MM.1S (cell line): Measurements from ENCODE around the gene FAM83E.

Experiments used
- DNase-seq: peaks from one replicate; pipeline ENCODE4 v3.0.0-alpha.2; 2015
- H2AFZ ChIP-seq: fragments of 300-600 bp; sonication (generic); 2 replicates; pipeline ENCODE4 v1.6.0; 2016; ENCODE audit warnings: antibody characterized with exemption, low read length
- H3F3A ChIP-seq: fragments of 300-600 bp; sonication (generic); 2 replicates; pipeline ENCODE4 v1.6.1; 2016; ENCODE audit warnings: mild to moderate bottlenecking, antibody characterized with exemption, low read length, moderate library complexity, mixed read lengths; ENCODE audit not compliant: insufficient read depth
- H3K27ac ChIP-seq: fragments of 300-600 bp; sonication (generic); 2 replicates; pipeline ENCODE4 v1.5.1; 2016; ENCODE audit warnings: mild to moderate bottlenecking, low read length
- H3K27me3 ChIP-seq: fragments of 300-600 bp; sonication (generic); replicated peaks from 2 replicates; pipeline ENCODE4 v1.6.0; 2016; ENCODE audit warnings: low read length; ENCODE audit not compliant: insufficient read depth
- H3K36me3 ChIP-seq: fragments of 300-600 bp; sonication (generic); replicated peaks from 2 replicates; pipeline ENCODE4 v1.6.1; 2016; ENCODE audit warnings: mild to moderate bottlenecking, low read length, mixed read lengths; ENCODE audit not compliant: insufficient read depth
- H3K4me1 ChIP-seq: fragments of 300-600 bp; sonication (generic); 2 replicates; pipeline ENCODE4 v1.6.1; 2016; ENCODE audit warnings: low read length, mixed read lengths
- H3K4me2 ChIP-seq: fragments of 300-600 bp; sonication (generic); 2 replicates; pipeline ENCODE4 v1.6.0; 2016; ENCODE audit warnings: low read depth, low read length
- H3K4me3 ChIP-seq: fragments of 300-600 bp; sonication (generic); 2 replicates; pipeline ENCODE4 v1.5.1; 2016; ENCODE audit warnings: low read length, mixed read lengths
- H3K79me2 ChIP-seq: fragments of 300-600 bp; sonication (generic); 2 replicates; pipeline ENCODE4 v1.6.1; 2016; ENCODE audit warnings: mixed run types, low read length, mixed read lengths
- H3K9ac ChIP-seq: fragments of 300-600 bp; sonication (generic); 2 replicates; pipeline ENCODE4 v1.6.1; 2016; ENCODE audit warnings: low read length, mixed read lengths
- H3K9me2 ChIP-seq: fragments of 300-600 bp; sonication (generic); replicated peaks from 2 replicates; pipeline ENCODE4 v1.6.1; 2016; ENCODE audit warnings: mild to moderate bottlenecking, low read length, mixed read lengths; ENCODE audit not compliant: insufficient read depth
- H3K9me3 ChIP-seq: fragments of 300-600 bp; sonication (generic); replicated peaks from 2 replicates; pipeline ENCODE4 v1.6.1; 2016; ENCODE audit warnings: mild to moderate bottlenecking, low read length, mixed read lengths; ENCODE audit not compliant: insufficient read depth
- H4K20me1 ChIP-seq: fragments of 300-600 bp; sonication (generic); 2 replicates; pipeline ENCODE4 v1.6.1; 2016; ENCODE audit warnings: mild to moderate bottlenecking, low read length, moderate library complexity, mixed read lengths; ENCODE audit not compliant: insufficient read depth
- EZH2 ChIP-seq: fragments of 300-600 bp; sonication (generic); optimal IDR thresholded peaks from 2 replicates; pipeline ENCODE3; 2017; ENCODE audit warnings: low read depth, mild to moderate bottlenecking, antibody characterized with exemption, low read length, mixed read lengths
- EZH2phosphoT487 ChIP-seq: fragments of 300-600 bp; sonication (generic); IDR thresholded peaks from 2 replicates; pipeline ENCODE4 v1.6.1; 2018; ENCODE audit warnings: antibody characterized with exemption, low read length
- TF ChIP-seq, protein P1 (sequence below): fragments of 300-600 bp; sonication (generic); IDR thresholded peaks from 2 replicates; pipeline ENCODE4 v1.5.1; 2016; ENCODE audit warnings: antibody characterized with exemption, low read length, mixed read lengths

Gene FAM83E

DNA sequence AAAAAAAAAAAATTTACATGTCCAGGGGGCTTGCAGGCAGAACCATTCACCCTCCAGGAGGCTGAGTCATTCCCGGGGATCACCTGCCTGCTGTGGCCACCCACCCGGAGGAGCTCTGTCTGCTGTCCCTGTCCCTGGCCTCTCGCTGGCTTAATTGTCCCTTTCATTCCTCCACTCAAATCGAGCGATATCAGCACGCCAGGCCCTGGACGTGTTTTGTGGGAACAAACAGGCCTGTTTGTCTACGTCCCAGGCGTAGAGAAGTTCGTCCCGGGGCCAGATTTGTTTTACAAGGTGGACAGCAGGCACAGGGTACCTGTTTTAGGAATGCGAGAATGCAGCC, 41.7 kb downstream of the FAM83E start:
- Histone ChIP-seq H3K9ac (no peak overlapping the region), H3K27ac (no peak overlapping the region), H3K27me3 (peaks cover 40% of the 10 kb centered on the region), H3F3A (no peaks in the 10 kb centered on the region), H4K20me1 (no peaks in the 10 kb centered on the region), H3K4me3 (no peak overlapping the region), H3K4me1 (no peaks in the 10 kb centered on the region), H3K4me2 (no peak overlapping the region), H3K9me2 (no peaks in the 10 kb centered on the region), H3K36me3 (no peaks in the 10 kb centered on the region), H3K9me3 (no peaks in the 10 kb centered on the region), H2AFZ (no peak overlapping the region), H3K79me2 (no peaks in the 10 kb centered on the region)
- no peak for DNase-seq
- TF ChIP-seq, protein P1, sequence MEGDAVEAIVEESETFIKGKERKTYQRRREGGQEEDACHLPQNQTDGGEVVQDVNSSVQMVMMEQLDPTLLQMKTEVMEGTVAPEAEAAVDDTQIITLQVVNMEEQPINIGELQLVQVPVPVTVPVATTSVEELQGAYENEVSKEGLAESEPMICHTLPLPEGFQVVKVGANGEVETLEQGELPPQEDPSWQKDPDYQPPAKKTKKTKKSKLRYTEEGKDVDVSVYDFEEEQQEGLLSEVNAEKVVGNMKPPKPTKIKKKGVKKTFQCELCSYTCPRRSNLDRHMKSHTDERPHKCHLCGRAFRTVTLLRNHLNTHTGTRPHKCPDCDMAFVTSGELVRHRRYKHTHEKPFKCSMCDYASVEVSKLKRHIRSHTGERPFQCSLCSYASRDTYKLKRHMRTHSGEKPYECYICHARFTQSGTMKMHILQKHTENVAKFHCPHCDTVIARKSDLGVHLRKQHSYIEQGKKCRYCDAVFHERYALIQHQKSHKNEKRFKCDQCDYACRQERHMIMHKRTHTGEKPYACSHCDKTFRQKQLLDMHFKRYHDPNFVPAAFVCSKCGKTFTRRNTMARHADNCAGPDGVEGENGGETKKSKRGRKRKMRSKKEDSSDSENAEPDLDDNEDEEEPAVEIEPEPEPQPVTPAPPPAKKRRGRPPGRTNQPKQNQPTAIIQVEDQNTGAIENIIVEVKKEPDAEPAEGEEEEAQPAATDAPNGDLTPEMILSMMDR: no peak

DNA sequence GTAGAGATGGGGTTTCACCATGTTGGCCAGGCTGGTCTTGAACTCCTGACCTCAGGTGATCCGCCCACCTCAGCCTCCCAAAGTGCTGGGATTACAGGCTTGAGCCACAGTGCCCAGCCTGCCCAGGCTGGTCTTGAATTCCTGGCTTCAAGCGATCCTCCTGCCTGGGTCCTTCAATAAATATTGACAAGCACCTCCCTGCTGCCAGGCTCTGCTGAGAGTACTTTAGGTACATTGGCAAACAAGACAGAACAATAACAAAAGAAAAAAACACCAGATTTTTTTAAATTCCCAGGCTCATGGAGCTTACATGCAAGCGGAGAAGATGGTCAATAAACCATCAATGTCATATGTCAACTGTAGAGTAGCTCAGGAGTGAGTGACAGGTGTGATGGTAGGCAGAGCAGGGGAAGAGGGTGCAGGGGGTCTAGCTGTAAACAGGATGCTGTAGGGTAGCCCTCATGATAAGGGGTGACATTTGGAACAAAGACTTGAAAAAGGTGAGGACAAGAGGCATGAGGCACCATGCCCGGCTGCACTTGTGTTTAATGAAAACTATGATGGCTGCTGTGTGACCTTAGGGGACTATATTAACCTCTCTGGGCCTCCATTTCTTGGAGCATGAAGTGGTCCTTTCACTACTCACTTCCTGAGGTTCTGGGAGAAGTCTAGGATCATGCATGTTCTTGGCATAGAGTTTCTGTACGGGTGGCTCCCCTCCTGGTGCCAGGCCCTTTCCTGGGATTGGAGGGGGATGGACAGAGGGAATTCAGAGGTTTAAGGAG, 43.3 kb downstream of the FAM83E start:
- H4K20me1 ChIP-seq: no peaks in the 10 kb centered on the region
- no peaks in the 10 kb centered on the region for H3F3A ChIP-seq
- no peak overlapping the region for H2AFZ ChIP-seq
- H3K4me3 ChIP-seq: no peak overlapping the region
- H3K9ac ChIP-seq: no peak overlapping the region
- TF ChIP-seq EZH2phosphoT487 (no peak), EZH2 (no peak)
- H3K9me3 ChIP-seq: no peaks in the 10 kb centered on the region
- H3K36me3 ChIP-seq: no peaks in the 10 kb centered on the region
- no peaks in the 10 kb centered on the region for H3K4me1 ChIP-seq
- no peak overlapping the region for H3K4me2 ChIP-seq
- H3K9me2 ChIP-seq: no peaks in the 10 kb centered on the region
- H3K27ac ChIP-seq: no peak overlapping the region
- DNase-seq: no peak
- H3K27me3 ChIP-seq: peaks cover 43% of the 10 kb centered on the region
- no peaks in the 10 kb centered on the region for H3K79me2 ChIP-seq

DNA sequence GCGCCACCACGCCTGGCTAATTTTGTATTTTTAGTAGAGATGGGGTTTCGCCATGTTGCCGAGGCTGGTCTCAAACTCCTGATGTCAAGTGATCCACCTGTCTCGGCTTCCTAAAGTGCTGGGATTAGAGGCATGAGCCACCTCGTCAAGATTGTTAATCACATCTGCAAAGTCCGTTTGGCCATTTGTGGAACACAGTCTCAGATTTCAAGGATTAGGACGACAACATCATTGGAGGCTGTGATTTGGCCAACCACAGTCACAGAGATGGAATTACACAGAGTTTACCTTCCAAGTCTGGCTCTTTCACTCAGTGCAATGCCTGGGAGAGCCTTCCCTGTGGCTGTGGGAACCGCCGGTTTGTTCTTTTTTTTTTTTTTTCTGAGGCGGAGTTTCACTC, 45.1 kb downstream of the FAM83E start:
- no peaks in the 10 kb centered on the region for H3K36me3 ChIP-seq
- no peak for DNase-seq
- H3K79me2 ChIP-seq: no peaks in the 10 kb centered on the region
- no peaks in the 10 kb centered on the region for H3K9me2 ChIP-seq
- H3F3A ChIP-seq: no peaks in the 10 kb centered on the region
- H3K4me2 ChIP-seq: no peak overlapping the region
- no peaks in the 10 kb centered on the region for H4K20me1 ChIP-seq
- H3K27me3 ChIP-seq: peaks cover 47% of the 10 kb centered on the region
- H2AFZ ChIP-seq: no peak overlapping the region
- no peak overlapping the region for H3K9ac ChIP-seq
- TF ChIP-seq EZH2: no peak
- TF ChIP-seq, protein P1: no peak
- TF ChIP-seq EZH2phosphoT487: no peak
- no peaks in the 10 kb centered on the region for H3K4me1 ChIP-seq
- H3K4me3 ChIP-seq: no peak overlapping the region
- H3K9me3 ChIP-seq: no peaks in the 10 kb centered on the region
- no peak overlapping the region for H3K27ac ChIP-seq

DNA sequence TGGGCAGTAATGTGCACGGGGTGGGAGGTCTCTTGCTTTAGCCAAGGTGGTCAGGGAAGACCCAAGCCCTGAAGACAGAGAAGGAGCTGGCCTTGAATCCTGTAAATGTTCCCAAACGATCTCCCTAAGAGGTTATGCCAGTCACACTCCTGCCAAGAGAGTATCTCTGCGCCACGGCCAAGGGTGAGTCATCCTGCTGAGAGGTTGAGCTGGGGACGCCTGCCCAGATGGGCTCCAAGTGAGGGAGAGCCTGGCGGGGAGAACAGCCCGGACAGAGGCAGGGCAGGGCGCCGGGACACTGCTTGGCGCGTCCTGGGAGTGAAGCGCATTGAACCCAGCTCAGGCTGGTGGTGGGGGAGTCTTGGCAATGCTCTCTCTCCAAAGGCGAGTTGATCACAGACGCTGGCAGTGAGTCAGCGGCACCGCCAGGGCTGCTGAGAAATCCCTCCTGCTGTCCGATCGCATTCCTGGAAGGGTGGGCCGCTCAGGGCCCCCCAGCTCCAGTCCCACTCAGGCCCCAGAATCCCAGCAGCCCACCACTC, 46.5 kb downstream of the FAM83E start:
- no peaks in the 10 kb centered on the region for H3K9me3 ChIP-seq
- no peaks in the 10 kb centered on the region for H3K36me3 ChIP-seq
- H3K27me3 ChIP-seq: peaks cover 54% of the 10 kb centered on the region
- H2AFZ ChIP-seq: no peak overlapping the region
- H4K20me1 ChIP-seq: no peaks in the 10 kb centered on the region
- no peaks in the 10 kb centered on the region for H3F3A ChIP-seq
- H3K27ac ChIP-seq: no peak overlapping the region
- H3K9me2 ChIP-seq: no peaks in the 10 kb centered on the region
- H3K4me3 ChIP-seq: no peak overlapping the region
- no peaks in the 10 kb centered on the region for H3K4me1 ChIP-seq
- no peak overlapping the region for H3K4me2 ChIP-seq
- TF ChIP-seq, protein P1: no peak
- TF ChIP-seq EZH2phosphoT487 (no peak), EZH2 (no peak)
- H3K9ac ChIP-seq: no peak overlapping the region
- no peak for DNase-seq
- H3K79me2 ChIP-seq: no peaks in the 10 kb centered on the region
